A549 (cell line): ENCODE results near the gene LAMP1. TPM values are rescaled to one million over a fixed set of nuclear protein-coding genes. Genes with fewer than 3 reads are reported as not detected.
"Not testable (repeated sequence)": the region's sequence is repeated elsewhere in the genome, so short reads cannot be mapped to it uniquely, and the experiment has no call there.

ENCODE experiments used
- ATAC-seq, 2 experiments: fragments of 200-7000 bp in 1 of 2; fragments of >200 bp in 1 of 2; cut with Nextera tagmentation in 1 of 2; cut with Tn5 transposase in 1 of 2; 3 replicates each; pipeline versions ENCODE4 v1.8.0 to v1.9.1; 2018 to 2020; ENCODE audit warnings: mild to moderate bottlenecking in 1 of 2, moderate library complexity in 1 of 2
- CTCF ChIA-PET: fragments of 300-600 bp; sonication (Branson Sonifier 250); formaldehyde crosslinking; extraction: SDS; loops from one replicate; lab custom pipeline; 2021; ENCODE audit warnings: antibody characterized with exemption, inconsistent platforms; lab: Yijun Ruan, JAX
- POLR2A ChIA-PET: fragments of 350-600 bp; formaldehyde crosslinking; extraction: SDS; loops from one replicate; lab custom pipeline; 2021; ENCODE audit warnings: antibody characterized with exemption, inconsistent platforms; lab: Yijun Ruan, JAX
- DNase-seq, 2 experiments: peaks; one replicate each; pipeline versions ENCODE4 v3.0.0 to v3.0.0-alpha.2; 2011 to 2016; ENCODE audit warnings: low read depth in 1 of 2, low spot score in 1 of 2
- FAIRE-seq: peaks from 2 replicates; lab custom pipeline; 2011; peaks lifted over from hg19 to GRCh38; lab: Jason Lieb, UNC
- H3K27ac ChIP-seq, 2 experiments: fragments of >200 bp; sonication (Bioruptor Twin); formaldehyde crosslinking; 3 replicates each; pipeline ENCODE4 v1.5.1; 2016 to 2017
- H3K4me1 ChIP-seq: fragments of >200 bp; sonication (Bioruptor Twin); formaldehyde crosslinking; 3 replicates; pipeline ENCODE4 v1.6.1; 2016
- H3K4me2 ChIP-seq: fragments of >200 bp; sonication (Bioruptor Twin); formaldehyde crosslinking; 3 replicates; pipeline ENCODE4 v1.6.1; 2016
- H3K4me3 ChIP-seq: fragments of >200 bp; sonication (Bioruptor Twin); formaldehyde crosslinking; 3 replicates; pipeline ENCODE4 v1.5.1; 2016
- H3K9me3 ChIP-seq: fragments of >200 bp; sonication (Bioruptor Twin); formaldehyde crosslinking; 3 replicates; pipeline ENCODE4 v1.6.1; 2016
- ATOH8 ChIP-seq: fragments of 250-450 bp; sonication (Bioruptor Pico); IDR thresholded peaks from 2 replicates; pipeline ENCODE4 v1.5.0; 2020; ENCODE audit warnings: low read depth, mild to moderate bottlenecking, moderate library complexity
- BHLHE40 ChIP-seq: IDR thresholded peaks from 2 replicates; pipeline ENCODE4 v1.6.1; 2012; ENCODE audit warnings: low read depth, low read length, inconsistent platforms
- CBX8 ChIP-seq: fragments of 200-600 bp; sonication (generic); IDR thresholded peaks from 2 replicates; pipeline ENCODE4 v1.6.1; 2016
- HES2 ChIP-seq: fragments of >200 bp; sonication (Bioruptor Twin); formaldehyde crosslinking; IDR thresholded peaks from 2 replicates; pipeline ENCODE4 v1.6.1; 2016
- HMGXB4 ChIP-seq: fragments of 250-450 bp; sonication (Bioruptor Pico); IDR thresholded peaks from 2 replicates; pipeline ENCODE4 v1.5.0; 2021; ENCODE audit warnings: mild to moderate bottlenecking, moderate library complexity, borderline replicate concordance
- HOXB13 ChIP-seq: fragments of 250-450 bp; sonication (Bioruptor Pico); IDR thresholded peaks from 2 replicates; pipeline ENCODE4 v1.5.0; 2020; ENCODE audit warnings: low read depth, mild to moderate bottlenecking, moderate library complexity
- HOXB5 ChIP-seq: fragments of 250-450 bp; sonication (Bioruptor Pico); IDR thresholded peaks from 2 replicates; pipeline ENCODE4 v1.5.0; 2020; ENCODE audit warnings: mild to moderate bottlenecking, moderate library complexity
- MYC ChIP-seq: IDR thresholded peaks from 2 replicates; pipeline ENCODE4 v1.6.1; 2012; ENCODE audit warnings: mild to moderate bottlenecking, inconsistent platforms, low read length, improper control_type of control experiment, borderline replicate concordance
- RAD21 ChIP-seq, 2 experiments: fragments of >200 bp in 1 of 2; sonication (Bioruptor Twin) in 1 of 2; formaldehyde crosslinking in 1 of 2; IDR thresholded peaks in 1 of 2; conservative IDR thresholded peaks in 1 of 2; 2 replicates in 1 of 2; 3 replicates in 1 of 2; pipeline ENCODE4 v1.6.1; 2012 to 2018; ENCODE audit warnings: inconsistent platforms in 1 of 2
- RFX5 ChIP-seq: fragments of 450-650 bp; IDR thresholded peaks from 2 replicates; pipeline ENCODE4 v1.7.1; 2014; ENCODE audit warnings: antibody characterized with exemption, mild to moderate bottlenecking, moderate library complexity
- SREBF2 ChIP-seq: fragments of 450-650 bp; IDR thresholded peaks from 2 replicates; pipeline ENCODE4 v1.6.1; 2014; ENCODE audit warnings: mild to moderate bottlenecking, moderate library complexity
- TP53 ChIP-seq: fragments of 250-450 bp; sonication (Bioruptor Pico); IDR thresholded peaks from 2 replicates; pipeline ENCODE4 v1.5.0; 2021; ENCODE audit warnings: mild to moderate bottlenecking, moderate library complexity
- ZFP36 ChIP-seq: fragments of 450-650 bp; IDR thresholded peaks from 2 replicates; pipeline ENCODE4 v1.6.1; 2014; ENCODE audit warnings: borderline replicate concordance; ENCODE audit not compliant: partially characterized antibody
- ZNF302 ChIP-seq: fragments of 250-450 bp; sonication (Bioruptor Pico); IDR thresholded peaks from 2 replicates; pipeline ENCODE4 v1.9.0; 2021; ENCODE audit warnings: inconsistent platforms, mild to moderate bottlenecking, moderate library complexity
- WGBS: methylation state at CpG from one replicate; pipeline ENCODE4 v1.1.6; 2017; ENCODE audit errors: missing lambda C conversion rate; 5-methylcytosine and 5-hydroxymethylcytosine counted together
- polyA plus RNA-seq, 4 experiments: library from polyadenylated mRNA; depleted of rRNA in 3 of 4; stranded (reverse); fragments of >200 nt; fragmentation: RNase III in 1 of 4; extraction: RNeasy Plus Mini Kit Qiagen cat#74134 plus additional on column Dnase treatment in 1 of 4; gene quantifications; 2 replicates in 3 of 4; 3 replicates in 1 of 4; pipeline ENCODE4 v1.2.3, GENCODE V29; 2011 to 2017
- small RNA-seq, 6 experiments: library from RNA; depleted of rRNA; stranded (forward); fragments of <200 nt; gene quantifications; one replicate each; pipeline ENCODE3, GENCODE V24; 2012

The LAMP1 gene
- polyA plus RNA-seq, 2 of the 4 experiments (the other 2 are of a cell fraction), result 58.7 to 114 TPM

GRCh38 chr13:113369881-113370280 lies 72.8 kb downstream of the LAMP1 start:
- WGBS, result 84% methylated on average over 9 of the region's 10 CpGs
- Histone ChIP-seq H3K9me3 (no peaks in the 10 kb centered on the region), H3K27ac (no peak overlapping the region), H3K4me3 (no peak overlapping the region), H3K4me1 (no peaks in the 10 kb centered on the region), H3K4me2 (no peak overlapping the region)
- ChIA-PET POLR2A (no interaction called here), CTCF (no interaction called here)
- FAIRE-seq (no peak), DNase-seq (no peak), ATAC-seq (no peak)
- TF ChIP-seq ATOH8 (CRISPR knock-in tag) (no peak), ZNF302 (no peak), ZFP36 (no peak), CBX8 (no peak), HMGXB4 (CRISPR knock-in tag) (no peak), MYC (no peak), HOXB13 (CRISPR knock-in tag) (no peak), HOXB5 (CRISPR knock-in tag) (no peak), RAD21 (conservative IDR thresholded peaks at IDR 0.05 in 1 of 2, IDR thresholded peaks at IDR 0.05 in 1 of 2) (no peak), SREBF2 (no peak), HES2 (no peak)

GRCh38 chr13:113371061-113371460 lies 74.0 kb downstream of the LAMP1 start:
- no peak for TF ChIP-seq RFX5
- TF ChIP-seq BHLHE40, result no peak
- TF ChIP-seq TP53, result no peak
- TF ChIP-seq, all 56 proteins: peak for 0
- no peak for FAIRE-seq
- POLR2A ChIA-PET, result no interaction called here

GRCh38 chr13:113371701-113372100 lies 74.7 kb downstream of the LAMP1 start:
- CTCF ChIA-PET, result interaction anchor here (1.5 kb wide), 1 partner anchor 102 kb away, joined by 5 read pairs; no protein-coding TSS in a partner anchor
- FAIRE-seq, H3K9me3 ChIP-seq, H3K27ac ChIP-seq, DNase-seq, H3K4me3 ChIP-seq, ATAC-seq, H3K4me1 ChIP-seq, POLR2A ChIA-PET, H3K4me2 ChIP-seq: not testable (repeated sequence)
- WGBS, result 75% methylated on average over 3 of the region's 3 CpGs

More at GRCh38 chr13:113371061-113371460, 74.0 kb downstream of the LAMP1 start:
- Histone ChIP-seq H3K27ac (no peak overlapping the region), H3K4me2 (no peak overlapping the region), H3K4me1 (no peaks in the 10 kb centered on the region), H3K4me3 (no peak overlapping the region), H3K9me3 (no peaks in the 10 kb centered on the region)
- no peak for DNase-seq
- ATAC-seq, result no peak
- 83% methylated on average over 11 of the region's 13 CpGs for WGBS
- CTCF ChIA-PET, result no interaction called here

Small RNAs within 50 kb of the gene (small RNA-seq; reads per million reads assigned to genes)
- 0 reads per million in 6 experiments for gene MIR8075

Other genes starting within 250 kb of the LAMP1 start
- 0.65 and 1.7 TPM in 2 replicates for gene F7, start 191.4 kb upstream of the LAMP1 start, polyA plus RNA-seq (2011; rRNA removed)
- 0.26 to 0.44 TPM (median 0.30 TPM) in 3 replicates for gene F7, start 191.4 kb upstream of the LAMP1 start, polyA plus RNA-seq (2017; fragmentation: RNase III; extraction: RNeasy Plus Mini Kit Qiagen cat#74134 plus additional on column Dnase treatment)
- 0.32 and 0.42 TPM in 2 replicates for gene F10, start 174.4 kb upstream of the LAMP1 start, polyA plus RNA-seq (2011; rRNA removed)
- gene F10, start 174.4 kb upstream of the LAMP1 start, polyA plus RNA-seq (2017; fragmentation: RNase III; extraction: RNeasy Plus Mini Kit Qiagen cat#74134 plus additional on column Dnase treatment), result not detected in 3 replicates
- not detected in 2 replicates for gene PROZ, start 138.6 kb upstream of the LAMP1 start, polyA plus RNA-seq (2011; rRNA removed)
- not detected in 3 replicates for gene PROZ, start 138.6 kb upstream of the LAMP1 start, polyA plus RNA-seq (2017; fragmentation: RNase III; extraction: RNeasy Plus Mini Kit Qiagen cat#74134 plus additional on column Dnase treatment)
- gene PCID2, start 88.6 kb upstream of the LAMP1 start, polyA plus RNA-seq (2011; rRNA removed), result 68.7 and 71.1 TPM in 2 replicates
- 37.7 to 39.9 TPM (median 39.1 TPM) in 3 replicates for gene PCID2, start 88.6 kb upstream of the LAMP1 start, polyA plus RNA-seq (2017; fragmentation: RNase III; extraction: RNeasy Plus Mini Kit Qiagen cat#74134 plus additional on column Dnase treatment)
- 53.2 and 55.4 TPM in 2 replicates for gene CUL4A, start 87.6 kb upstream of the LAMP1 start, polyA plus RNA-seq (2011; rRNA removed)
- gene CUL4A, start 87.6 kb upstream of the LAMP1 start, polyA plus RNA-seq (2017; fragmentation: RNase III; extraction: RNeasy Plus Mini Kit Qiagen cat#74134 plus additional on column Dnase treatment), result 46.9 to 57.0 TPM (median 49.6 TPM) in 3 replicates
- gene GRTP1, start 66.9 kb downstream of the LAMP1 start, polyA plus RNA-seq (2011; rRNA removed), result 3.7 and 3.8 TPM in 2 replicates
- 1.7 to 2.2 TPM (median 1.7 TPM) in 3 replicates for gene GRTP1, start 66.9 kb downstream of the LAMP1 start, polyA plus RNA-seq (2017; fragmentation: RNase III; extraction: RNeasy Plus Mini Kit Qiagen cat#74134 plus additional on column Dnase treatment)
- 11.0 and 11.4 TPM in 2 replicates for gene ADPRHL1, start 156.2 kb downstream of the LAMP1 start, polyA plus RNA-seq (2011; rRNA removed)
- 11.1 to 12.2 TPM (median 11.4 TPM) in 3 replicates for gene ADPRHL1, start 156.2 kb downstream of the LAMP1 start, polyA plus RNA-seq (2017; fragmentation: RNase III; extraction: RNeasy Plus Mini Kit Qiagen cat#74134 plus additional on column Dnase treatment)
- gene DCUN1D2, start 193.5 kb downstream of the LAMP1 start, polyA plus RNA-seq (2011; rRNA removed), result 8.4 and 9.5 TPM in 2 replicates
- 7.8 to 8.6 TPM (median 8.3 TPM) in 3 replicates for gene DCUN1D2, start 193.5 kb downstream of the LAMP1 start, polyA plus RNA-seq (2017; fragmentation: RNase III; extraction: RNeasy Plus Mini Kit Qiagen cat#74134 plus additional on column Dnase treatment)